ENCODE data around the gene DPF3. TPM values are rescaled to one million over a fixed set of nuclear protein-coding genes. Genes with fewer than 3 reads are reported as not detected.
A peak's percentile ranks its signal among the peaks of the same experiment; 100 is the strongest.

DPF3 gene
- total RNA-seq, 1 donor from 2014 or later: 1.1 TPM

- Mint-ChIP-seq H3K27ac (ENCODE audit: unreplicated experiment) (no peak overlapping the region), H3K4me3 (ENCODE audit: unreplicated experiment) (no peak overlapping the region), H3K9me3 (ENCODE audit: low read depth) (no peaks in the 10 kb centered on the region), H3K36me3 (ENCODE audit: low read depth) (no peaks in the 10 kb centered on the region), H3K27me3 (ENCODE audit: low read depth) (no peaks in the 10 kb centered on the region), H3K4me1 (ENCODE audit: low read depth) (peaks cover 15% of the 10 kb centered on the region)
- TF ChIP-seq CTCF (IDR thresholded peaks at IDR 0.05): no peak
- DNase-seq (ENCODE audit: low spot score): no peak
Observed at GRCh38 chr14:72706485-72706884, 187.4 kb downstream of the DPF3 start.

GRCh38 chr14:72704502-72704901, 189.4 kb downstream of the DPF3 start:
- H3K27me3 Mint-ChIP-seq (ENCODE audit: low read depth): no peaks in the 10 kb centered on the region

GRCh38 chr14:72701605-72702004, 192.3 kb downstream of the DPF3 start:
- no peak overlapping the region for H3K4me3 Mint-ChIP-seq (ENCODE audit: unreplicated experiment)
- H3K4me1 Mint-ChIP-seq (ENCODE audit: low read depth): peaks cover 19% of the 10 kb centered on the region
- no peaks in the 10 kb centered on the region for H3K36me3 Mint-ChIP-seq (ENCODE audit: low read depth)
- H3K27me3 Mint-ChIP-seq (ENCODE audit: low read depth): no peaks in the 10 kb centered on the region
- H3K9me3 Mint-ChIP-seq (ENCODE audit: low read depth): no peaks in the 10 kb centered on the region
- TF ChIP-seq CTCF (IDR thresholded peaks at IDR 0.05): no peak
- no peak for DNase-seq (ENCODE audit: low spot score)
- H3K27ac Mint-ChIP-seq (ENCODE audit: unreplicated experiment): no peak overlapping the region

More at GRCh38 chr14:72704502-72704901, 189.4 kb downstream of the DPF3 start:
- H3K27ac Mint-ChIP-seq (ENCODE audit: unreplicated experiment): no peak overlapping the region
- H3K9me3 Mint-ChIP-seq (ENCODE audit: low read depth): no peaks in the 10 kb centered on the region
- TF ChIP-seq CTCF (IDR thresholded peaks at IDR 0.05): no peak
- DNase-seq (ENCODE audit: low spot score): no peak
- no peaks in the 10 kb centered on the region for H3K36me3 Mint-ChIP-seq (ENCODE audit: low read depth)
- peaks cover 18% of the 10 kb centered on the region for H3K4me1 Mint-ChIP-seq (ENCODE audit: low read depth)
- H3K4me3 Mint-ChIP-seq (ENCODE audit: unreplicated experiment): no peak overlapping the region

GRCh38 chr14:72701237-72701565, 192.7 kb downstream of the DPF3 start:
- Mint-ChIP-seq H3K4me3 (ENCODE audit: unreplicated experiment) (no peak overlapping the region), H3K36me3 (ENCODE audit: low read depth) (no peaks in the 10 kb centered on the region), H3K4me1 (ENCODE audit: low read depth) (peaks cover 19% of the 10 kb centered on the region), H3K27me3 (ENCODE audit: low read depth) (no peaks in the 10 kb centered on the region), H3K9me3 (ENCODE audit: low read depth) (no peaks in the 10 kb centered on the region), H3K27ac (ENCODE audit: unreplicated experiment) (no peak overlapping the region)
- DNase-seq (ENCODE audit: low spot score): no peak
- no peak for TF ChIP-seq CTCF (IDR thresholded peaks at IDR 0.05)

GRCh38 chr14:72700338-72701236, 193.3 kb downstream of the DPF3 start:
- Mint-ChIP-seq H3K27me3 (ENCODE audit: low read depth) (no peaks in the 10 kb centered on the region), H3K27ac (ENCODE audit: unreplicated experiment) (peak overlapping the region; percentile 80), H3K36me3 (ENCODE audit: low read depth) (no peaks in the 10 kb centered on the region), H3K4me1 (ENCODE audit: low read depth) (peaks cover 19% of the 10 kb centered on the region), H3K4me3 (ENCODE audit: unreplicated experiment) (no peak overlapping the region), H3K9me3 (ENCODE audit: low read depth) (no peaks in the 10 kb centered on the region)
- TF ChIP-seq CTCF (IDR thresholded peaks at IDR 0.05): no peak
- DNase-seq (ENCODE audit: low spot score): no peak
